HCT116 (cell line): ENCODE results near the gene TMEM144. TPM values are rescaled to one million over a fixed set of nuclear protein-coding genes. Genes with fewer than 3 reads are reported as not detected.

Experiments used
- ATAC-seq: fragments of 200-7000 bp; cut with Tn5 transposase; 2 replicates; pipeline ENCODE4 v1.9.1; 2020; ENCODE audit warnings: mild to moderate bottlenecking, moderate library complexity
- BruUV-seq: library from RNA; stranded (reverse); fragments of 400-500 nt; replicated peaks from 2 replicates; lab custom pipeline; 2021; lab: Mats Ljungman, UMichigan
- CTCF ChIA-PET: fragments of 300-600 bp; sonication (Branson Sonifier 250); formaldehyde crosslinking; loops from one replicate; lab custom pipeline; 2021; ENCODE audit warnings: antibody characterized with exemption; lab: Charles Lee
- POLR2A ChIA-PET: fragments of 300-600, 350-600 bp; sonication (Branson Sonifier 250); formaldehyde crosslinking; loops from one replicate; lab custom pipeline; 2021; ENCODE audit warnings: antibody characterized with exemption; lab: Charles Lee
- RAD21 ChIA-PET, 2 experiments: fragments of 300-600 bp; sonication (Branson Sonifier 250); formaldehyde crosslinking; loops; one replicate each; lab custom pipeline; 2023; ENCODE audit warnings: low total read pairs in 2 of 2; ENCODE audit not compliant: uncharacterized antibody in 2 of 2, unreplicated experiment in 2 of 2, low non-redundant PET in 1 of 2; lab: Charles Lee
- DNase-seq: peaks from one replicate; pipeline ENCODE4 v3.0.0-alpha.2; 2010; ENCODE audit warnings: low read depth, low spot score
- H2AFZ ChIP-seq: fragments of 200-600 bp; shearing (Covaris generic), sonication (generic); 2 replicates; pipeline ENCODE4 v1.6.1; 2017; ENCODE audit warnings: low read depth, mixed run types, mixed read lengths, antibody characterized with exemption, low read length; ENCODE audit not compliant: poor library complexity, severe bottlenecking
- H3K27ac ChIP-seq: 2 replicates; pipeline ENCODE4 v1.5.1; 2012; ENCODE audit warnings: low read depth, low read length
- H3K27me3 ChIP-seq: fragments of 200-600 bp; sonication (generic); 2 replicates; pipeline ENCODE4 v1.6.1; 2016; ENCODE audit warnings: mixed run types, low read length, mixed read lengths; ENCODE audit not compliant: insufficient read depth
- H3K36me3 ChIP-seq, 2 experiments: fragments of 200-500 bp in 1 of 2; fragments of 200-600 bp in 1 of 2; sonication (Bioruptor generic) in 1 of 2; sonication (generic) in 1 of 2; 2 replicates each; pipeline versions ENCODE4 v1.5.1 to v1.6.1; 2014 to 2016; ENCODE audit warnings: low read length in 2 of 2, inconsistent platforms in 1 of 2, mixed read lengths in 1 of 2, mixed run types in 1 of 2; ENCODE audit not compliant: insufficient read depth in 2 of 2, control insufficient read depth in 1 of 2
- H3K4me1 ChIP-seq, 2 experiments: fragments of 200-600 bp in 1 of 2; sonication (generic) in 1 of 2; 2 replicates each; pipeline versions ENCODE4 v1.5.1 to v1.6.1; 2012 to 2017; ENCODE audit warnings: low read length in 2 of 2, inconsistent platforms in 1 of 2, mild to moderate bottlenecking in 1 of 2, mixed read lengths in 1 of 2, mixed run types in 1 of 2, moderate library complexity in 1 of 2; ENCODE audit not compliant: insufficient read depth in 2 of 2, control insufficient read depth in 1 of 2
- H3K4me2 ChIP-seq: fragments of 200-600 bp; sonication (generic); 2 replicates; pipeline ENCODE4 v1.6.1; 2017; ENCODE audit warnings: mixed run types, low read length, mixed read lengths
- H3K4me3 ChIP-seq, 2 experiments: fragments of 200-600 bp in 1 of 2; sonication (generic) in 1 of 2; replicated peaks in 1 of 2; 2 replicates each; pipeline ENCODE4 v1.5.1; 2011 to 2016; ENCODE audit warnings: low read length in 2 of 2, control low read depth in 1 of 2, low read depth in 1 of 2, mild to moderate bottlenecking in 1 of 2, mixed read lengths in 1 of 2, mixed run types in 1 of 2
- H3K79me2 ChIP-seq: fragments of 200-600 bp; sonication (generic); 2 replicates; pipeline ENCODE4 v1.6.1; 2017; ENCODE audit warnings: mild to moderate bottlenecking, mixed run types, low read length, moderate library complexity, mixed read lengths; ENCODE audit not compliant: insufficient read depth
- H3K9ac ChIP-seq: fragments of 200-600 bp; sonication (generic); 2 replicates; pipeline ENCODE4 v1.6.1; 2016; ENCODE audit warnings: low read length, mixed read lengths
- H3K9me2 ChIP-seq: fragments of 200-600 bp; sonication (generic), shearing (Covaris generic); 2 replicates; pipeline ENCODE4 v1.6.1; 2017; ENCODE audit warnings: mixed run types, mild to moderate bottlenecking, moderate library complexity; ENCODE audit not compliant: insufficient read depth
- H3K9me3 ChIP-seq, 2 experiments: fragments of 200-500 bp in 1 of 2; fragments of 200-600 bp in 1 of 2; sonication (Bioruptor generic) in 1 of 2; sonication (generic) in 1 of 2; 2 replicates each; pipeline ENCODE4 v1.6.1; 2014 to 2017; ENCODE audit warnings: low read length in 2 of 2, mixed read lengths in 2 of 2, inconsistent platforms in 1 of 2, low read depth in 1 of 2, mild to moderate bottlenecking in 1 of 2, mixed run types in 1 of 2, moderate library complexity in 1 of 2; ENCODE audit not compliant: control insufficient read depth in 1 of 2, insufficient read depth in 1 of 2
- H4K20me1 ChIP-seq: fragments of 200-600 bp; sonication (generic), shearing (Covaris generic); 2 replicates; pipeline ENCODE4 v1.6.1; 2017; ENCODE audit warnings: mixed run types, mild to moderate bottlenecking, moderate library complexity; ENCODE audit not compliant: insufficient read depth
- CBX3 ChIP-seq: IDR thresholded peaks from 2 replicates; pipeline ENCODE4 v1.6.1; 2012; ENCODE audit warnings: low read depth
- CEBPB ChIP-seq: IDR thresholded peaks from 2 replicates; pipeline ENCODE4 v1.6.1; 2012; ENCODE audit warnings: low read depth
- ELF1 ChIP-seq: IDR thresholded peaks from 2 replicates; pipeline ENCODE4 v1.6.1; 2012; ENCODE audit warnings: low read depth, borderline replicate concordance
- EZH2phosphoT487 ChIP-seq: fragments of 200-600 bp; IDR thresholded peaks from 2 replicates; pipeline ENCODE4 v1.6.1; 2018; ENCODE audit warnings: antibody characterized with exemption, borderline replicate concordance
- FOSL1 ChIP-seq: IDR thresholded peaks from 2 replicates; pipeline ENCODE4 v1.6.1; 2012; ENCODE audit warnings: low read depth
- JUND ChIP-seq: IDR thresholded peaks from 2 replicates; pipeline ENCODE4 v1.6.1; 2012
- POLR2AphosphoS5 ChIP-seq: IDR thresholded peaks from 2 replicates; pipeline ENCODE4 v1.6.1; 2011; ENCODE audit warnings: mild to moderate bottlenecking, low read depth, low read length, moderate library complexity
- RAD21 ChIP-seq: IDR thresholded peaks from 2 replicates; pipeline ENCODE4 v1.6.1; 2012; ENCODE audit warnings: low read depth, mild to moderate bottlenecking
- SIN3A ChIP-seq: IDR thresholded peaks from 2 replicates; pipeline ENCODE4 v1.6.1; 2012; ENCODE audit warnings: low read depth
- SP1 ChIP-seq: IDR thresholded peaks from 2 replicates; pipeline ENCODE4 v1.6.1; 2012; ENCODE audit warnings: low read depth
- SRF ChIP-seq: IDR thresholded peaks from 2 replicates; pipeline ENCODE4 v1.6.1; 2012; ENCODE audit warnings: low read depth
- TCF7L2 ChIP-seq: IDR thresholded peaks from 2 replicates; pipeline ENCODE4 v1.7.0; 2011; ENCODE audit warnings: borderline replicate concordance, inconsistent platforms; ENCODE audit not compliant: insufficient read depth, insufficient read length; ENCODE audit errors: extremely low read depth
- YY1 ChIP-seq: IDR thresholded peaks from 2 replicates; pipeline ENCODE4 v1.6.1; 2011; ENCODE audit warnings: low read length, low read depth, moderate library complexity, mild to moderate bottlenecking; ENCODE audit not compliant: insufficient replicate concordance; ENCODE audit errors: extremely low read depth
- ZFX ChIP-seq: fragments of 450-650 bp; IDR thresholded peaks from 2 replicates; pipeline ENCODE4 v1.6.1; 2017
- ZNF274 ChIP-seq: fragments of 200-500 bp; sonication (Bioruptor generic); IDR thresholded peaks from 2 replicates; pipeline ENCODE4 v1.6.1; 2014; ENCODE audit warnings: mild to moderate bottlenecking, low read depth, low read length, inconsistent platforms
- intact Hi-C: fragments of 100-400 bp; cut with micrococcal nuclease; formaldehyde crosslinking; loops from 2 replicates; pipeline ENCODE4 v1.10.0; 2022
- total RNA-seq: library from RNA; stranded (reverse); gene quantifications from one replicate; pipeline ENCODE4 v1.2.1, GENCODE V29; 2021; ENCODE audit not compliant: unreplicated experiment
- TF ChIP-seq, protein P1 (sequence below): IDR thresholded peaks from 2 replicates; pipeline ENCODE4 v1.6.1; 2011; ENCODE audit warnings: mild to moderate bottlenecking, low read length, moderate library complexity; ENCODE audit not compliant: insufficient replicate concordance; ENCODE audit errors: extremely low read depth
- TF ChIP-seq, protein P2 (sequence below): IDR thresholded peaks from 2 replicates; pipeline ENCODE4 v1.6.1; 2012; ENCODE audit warnings: low read depth
- TF ChIP-seq, protein P3 (sequence below), 3 experiments: fragments of 200-600 bp in 1 of 3; sonication (generic) in 1 of 3; IDR thresholded peaks in 2 of 3; conservative IDR thresholded peaks in 1 of 3; 2 replicates each; pipeline ENCODE4 v1.5.1; 2012 to 2017; ENCODE audit warnings: low read depth in 2 of 3, low read length in 2 of 3, antibody characterized with exemption in 1 of 3, borderline replicate concordance in 1 of 3, control low read depth in 1 of 3, mild to moderate bottlenecking in 1 of 3, mixed read lengths in 1 of 3, mixed run types in 1 of 3, moderate library complexity in 1 of 3; ENCODE audit not compliant: insufficient read depth in 1 of 3
- TF ChIP-seq, protein P4 (sequence below): IDR thresholded peaks from 2 replicates; pipeline ENCODE4 v1.6.1; 2012

The TMEM144 gene
- total RNA-seq, 1 experiment from 2014 or later: 12.9 TPM

DNA sequence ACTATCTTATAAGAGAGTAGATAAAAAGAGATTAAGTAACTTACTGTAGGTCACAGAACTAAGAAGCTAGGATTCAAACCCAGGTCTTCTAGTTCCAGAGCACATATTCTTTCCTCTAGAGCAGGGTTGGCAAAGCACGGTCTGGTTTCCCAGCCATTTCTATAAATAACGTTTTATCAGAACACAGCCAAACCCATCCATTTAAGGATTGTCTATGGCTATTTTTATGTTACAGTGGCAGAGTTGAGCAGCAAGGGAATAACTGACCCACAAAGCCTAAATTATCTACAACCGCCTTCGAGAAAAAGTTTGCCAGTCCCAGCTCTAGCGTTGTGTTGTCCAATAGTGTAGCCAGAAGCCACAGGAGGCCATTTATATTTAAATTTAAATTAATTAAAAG is 7.5 kb downstream of the TMEM144 start:
- no peak overlapping the region for H3K4me3 ChIP-seq
- CTCF ChIA-PET: no interaction called here
- H2AFZ ChIP-seq: no peak overlapping the region
- no peaks in the 10 kb centered on the region for H3K9me3 ChIP-seq
- no peaks in the 10 kb centered on the region for H3K79me2 ChIP-seq
- no peaks in the 10 kb centered on the region for H3K9me2 ChIP-seq
- no TSS peak for BruUV-seq
- no peaks in the 10 kb centered on the region for H3K27me3 ChIP-seq
- intact Hi-C loops: no loop called here
- RAD21 ChIA-PET: no interaction called here
- no peak overlapping the region for H3K9ac ChIP-seq
- no peaks in the 10 kb centered on the region for H3K4me1 ChIP-seq
- H3K27ac ChIP-seq: no peak overlapping the region
- TF ChIP-seq EZH2phosphoT487 (no peak), JUND (no peak), FOSL1 (no peak), ELF1 (no peak), ZNF274 (no peak), YY1 (no peak), ZFX (no peak), SIN3A (no peak), POLR2AphosphoS5 (no peak), CEBPB (no peak), CBX3 (no peak), SP1 (no peak), SRF (no peak), RAD21 (no peak), TCF7L2 (no peak)
- TF ChIP-seq, protein P1, sequence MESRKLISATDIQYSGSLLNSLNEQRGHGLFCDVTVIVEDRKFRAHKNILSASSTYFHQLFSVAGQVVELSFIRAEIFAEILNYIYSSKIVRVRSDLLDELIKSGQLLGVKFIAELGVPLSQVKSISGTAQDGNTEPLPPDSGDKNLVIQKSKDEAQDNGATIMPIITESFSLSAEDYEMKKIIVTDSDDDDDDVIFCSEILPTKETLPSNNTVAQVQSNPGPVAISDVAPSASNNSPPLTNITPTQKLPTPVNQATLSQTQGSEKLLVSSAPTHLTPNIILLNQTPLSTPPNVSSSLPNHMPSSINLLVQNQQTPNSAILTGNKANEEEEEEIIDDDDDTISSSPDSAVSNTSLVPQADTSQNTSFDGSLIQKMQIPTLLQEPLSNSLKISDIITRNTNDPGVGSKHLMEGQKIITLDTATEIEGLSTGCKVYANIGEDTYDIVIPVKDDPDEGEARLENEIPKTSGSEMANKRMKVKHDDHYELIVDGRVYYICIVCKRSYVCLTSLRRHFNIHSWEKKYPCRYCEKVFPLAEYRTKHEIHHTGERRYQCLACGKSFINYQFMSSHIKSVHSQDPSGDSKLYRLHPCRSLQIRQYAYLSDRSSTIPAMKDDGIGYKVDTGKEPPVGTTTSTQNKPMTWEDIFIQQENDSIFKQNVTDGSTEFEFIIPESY: no peak
- TF ChIP-seq, protein P2, sequence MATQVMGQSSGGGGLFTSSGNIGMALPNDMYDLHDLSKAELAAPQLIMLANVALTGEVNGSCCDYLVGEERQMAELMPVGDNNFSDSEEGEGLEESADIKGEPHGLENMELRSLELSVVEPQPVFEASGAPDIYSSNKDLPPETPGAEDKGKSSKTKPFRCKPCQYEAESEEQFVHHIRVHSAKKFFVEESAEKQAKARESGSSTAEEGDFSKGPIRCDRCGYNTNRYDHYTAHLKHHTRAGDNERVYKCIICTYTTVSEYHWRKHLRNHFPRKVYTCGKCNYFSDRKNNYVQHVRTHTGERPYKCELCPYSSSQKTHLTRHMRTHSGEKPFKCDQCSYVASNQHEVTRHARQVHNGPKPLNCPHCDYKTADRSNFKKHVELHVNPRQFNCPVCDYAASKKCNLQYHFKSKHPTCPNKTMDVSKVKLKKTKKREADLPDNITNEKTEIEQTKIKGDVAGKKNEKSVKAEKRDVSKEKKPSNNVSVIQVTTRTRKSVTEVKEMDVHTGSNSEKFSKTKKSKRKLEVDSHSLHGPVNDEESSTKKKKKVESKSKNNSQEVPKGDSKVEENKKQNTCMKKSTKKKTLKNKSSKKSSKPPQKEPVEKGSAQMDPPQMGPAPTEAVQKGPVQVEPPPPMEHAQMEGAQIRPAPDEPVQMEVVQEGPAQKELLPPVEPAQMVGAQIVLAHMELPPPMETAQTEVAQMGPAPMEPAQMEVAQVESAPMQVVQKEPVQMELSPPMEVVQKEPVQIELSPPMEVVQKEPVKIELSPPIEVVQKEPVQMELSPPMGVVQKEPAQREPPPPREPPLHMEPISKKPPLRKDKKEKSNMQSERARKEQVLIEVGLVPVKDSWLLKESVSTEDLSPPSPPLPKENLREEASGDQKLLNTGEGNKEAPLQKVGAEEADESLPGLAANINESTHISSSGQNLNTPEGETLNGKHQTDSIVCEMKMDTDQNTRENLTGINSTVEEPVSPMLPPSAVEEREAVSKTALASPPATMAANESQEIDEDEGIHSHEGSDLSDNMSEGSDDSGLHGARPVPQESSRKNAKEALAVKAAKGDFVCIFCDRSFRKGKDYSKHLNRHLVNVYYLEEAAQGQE: no peak
- TF ChIP-seq, protein P3, sequence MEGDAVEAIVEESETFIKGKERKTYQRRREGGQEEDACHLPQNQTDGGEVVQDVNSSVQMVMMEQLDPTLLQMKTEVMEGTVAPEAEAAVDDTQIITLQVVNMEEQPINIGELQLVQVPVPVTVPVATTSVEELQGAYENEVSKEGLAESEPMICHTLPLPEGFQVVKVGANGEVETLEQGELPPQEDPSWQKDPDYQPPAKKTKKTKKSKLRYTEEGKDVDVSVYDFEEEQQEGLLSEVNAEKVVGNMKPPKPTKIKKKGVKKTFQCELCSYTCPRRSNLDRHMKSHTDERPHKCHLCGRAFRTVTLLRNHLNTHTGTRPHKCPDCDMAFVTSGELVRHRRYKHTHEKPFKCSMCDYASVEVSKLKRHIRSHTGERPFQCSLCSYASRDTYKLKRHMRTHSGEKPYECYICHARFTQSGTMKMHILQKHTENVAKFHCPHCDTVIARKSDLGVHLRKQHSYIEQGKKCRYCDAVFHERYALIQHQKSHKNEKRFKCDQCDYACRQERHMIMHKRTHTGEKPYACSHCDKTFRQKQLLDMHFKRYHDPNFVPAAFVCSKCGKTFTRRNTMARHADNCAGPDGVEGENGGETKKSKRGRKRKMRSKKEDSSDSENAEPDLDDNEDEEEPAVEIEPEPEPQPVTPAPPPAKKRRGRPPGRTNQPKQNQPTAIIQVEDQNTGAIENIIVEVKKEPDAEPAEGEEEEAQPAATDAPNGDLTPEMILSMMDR (IDR thresholded peaks at IDR 0.05 in 2 of 3, conservative IDR thresholded peaks at IDR 0.05 in 1 of 3; ENCODE audit: borderline replicate concordance in 1 of 3, insufficient read depth in 1 of 3, low read depth in 2 of 3, low read length in 2 of 3): no peak
- TF ChIP-seq, protein P4, sequence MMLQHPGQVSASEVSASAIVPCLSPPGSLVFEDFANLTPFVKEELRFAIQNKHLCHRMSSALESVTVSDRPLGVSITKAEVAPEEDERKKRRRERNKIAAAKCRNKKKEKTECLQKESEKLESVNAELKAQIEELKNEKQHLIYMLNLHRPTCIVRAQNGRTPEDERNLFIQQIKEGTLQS: no peak
- TF ChIP-seq, all 23 proteins: peak for 0
- Histone ChIP-seq H3K4me2 (no peak overlapping the region), H3K36me3 (peaks cover 3 to 5% of the 10 kb centered on the region in 2 experiments; a peak in 2 of 4 replicates), H4K20me1 (no peaks in the 10 kb centered on the region)
- ATAC-seq (no peak), DNase-seq (no peak)
- POLR2A ChIA-PET: no interaction called here
